ENCODE measurements around the gene ADA.
"Not testable (repeated sequence)": the region's sequence is repeated elsewhere in the genome, so short reads cannot be mapped to it uniquely, and the experiment has no call there.

Gene ADA

DNA sequence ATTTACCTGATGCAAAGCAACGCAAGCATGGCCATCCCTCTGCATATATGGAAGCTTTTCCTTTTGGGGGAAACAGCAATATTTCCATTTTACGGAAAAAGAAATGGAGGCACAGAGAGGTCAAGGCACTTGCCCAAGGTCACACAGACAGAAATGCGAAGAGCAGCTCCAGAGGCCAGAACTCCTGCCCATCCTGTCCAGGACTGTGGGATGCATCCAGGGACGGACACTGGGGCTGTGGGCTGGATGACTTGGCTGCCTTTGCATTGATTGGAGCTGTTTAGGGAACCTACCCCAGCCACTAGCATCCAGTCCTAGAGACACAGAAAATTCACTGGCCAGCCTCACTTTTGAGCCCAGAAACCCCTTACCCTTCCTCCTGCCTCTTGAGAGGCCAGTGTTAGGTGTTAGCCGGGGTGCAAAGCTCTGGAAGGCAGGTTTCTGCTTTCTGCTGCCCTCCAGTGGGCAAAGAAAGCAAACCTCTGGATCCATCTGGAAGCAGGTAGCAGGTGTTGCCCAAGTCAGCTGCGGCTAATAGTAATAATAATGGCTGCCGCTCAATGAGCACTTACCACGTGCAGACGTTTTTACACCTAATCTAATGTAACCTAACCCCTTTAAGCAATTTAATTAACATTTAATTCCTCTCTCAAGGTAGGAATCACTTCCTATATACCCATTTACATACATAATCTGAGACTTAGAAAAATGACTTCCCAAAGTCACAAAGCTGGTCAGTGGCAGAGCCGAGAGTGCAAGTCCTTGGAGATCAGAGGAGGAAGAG, 32.0 kb upstream of the ADA start:
- Histone ChIP-seq H3K36me3 (replicated peaks) (no peaks in the 10 kb centered on the region), H3K4me3 (ENCODE audit: low read depth, low read length) (no peak overlapping the region), H3K27ac (no peak overlapping the region), H3K27me3 (replicated peaks) (peaks cover 8% of the 10 kb centered on the region)
- DNase-seq: no peak
- in situ Hi-C loops (cut with HindIII; ENCODE audit: low pct_ligation_motif_present, low sequenced_read_pairs): loop anchor here (5.0 kb wide), 1 partner anchor 49 kb away; no protein-coding TSS in a partner anchor
- TF ChIP-seq, protein P1, sequence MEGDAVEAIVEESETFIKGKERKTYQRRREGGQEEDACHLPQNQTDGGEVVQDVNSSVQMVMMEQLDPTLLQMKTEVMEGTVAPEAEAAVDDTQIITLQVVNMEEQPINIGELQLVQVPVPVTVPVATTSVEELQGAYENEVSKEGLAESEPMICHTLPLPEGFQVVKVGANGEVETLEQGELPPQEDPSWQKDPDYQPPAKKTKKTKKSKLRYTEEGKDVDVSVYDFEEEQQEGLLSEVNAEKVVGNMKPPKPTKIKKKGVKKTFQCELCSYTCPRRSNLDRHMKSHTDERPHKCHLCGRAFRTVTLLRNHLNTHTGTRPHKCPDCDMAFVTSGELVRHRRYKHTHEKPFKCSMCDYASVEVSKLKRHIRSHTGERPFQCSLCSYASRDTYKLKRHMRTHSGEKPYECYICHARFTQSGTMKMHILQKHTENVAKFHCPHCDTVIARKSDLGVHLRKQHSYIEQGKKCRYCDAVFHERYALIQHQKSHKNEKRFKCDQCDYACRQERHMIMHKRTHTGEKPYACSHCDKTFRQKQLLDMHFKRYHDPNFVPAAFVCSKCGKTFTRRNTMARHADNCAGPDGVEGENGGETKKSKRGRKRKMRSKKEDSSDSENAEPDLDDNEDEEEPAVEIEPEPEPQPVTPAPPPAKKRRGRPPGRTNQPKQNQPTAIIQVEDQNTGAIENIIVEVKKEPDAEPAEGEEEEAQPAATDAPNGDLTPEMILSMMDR (IDR thresholded peaks at IDR 0.05; ENCODE audit: low read depth, low read length, missing control alignments): peak; percentile 68

DNA sequence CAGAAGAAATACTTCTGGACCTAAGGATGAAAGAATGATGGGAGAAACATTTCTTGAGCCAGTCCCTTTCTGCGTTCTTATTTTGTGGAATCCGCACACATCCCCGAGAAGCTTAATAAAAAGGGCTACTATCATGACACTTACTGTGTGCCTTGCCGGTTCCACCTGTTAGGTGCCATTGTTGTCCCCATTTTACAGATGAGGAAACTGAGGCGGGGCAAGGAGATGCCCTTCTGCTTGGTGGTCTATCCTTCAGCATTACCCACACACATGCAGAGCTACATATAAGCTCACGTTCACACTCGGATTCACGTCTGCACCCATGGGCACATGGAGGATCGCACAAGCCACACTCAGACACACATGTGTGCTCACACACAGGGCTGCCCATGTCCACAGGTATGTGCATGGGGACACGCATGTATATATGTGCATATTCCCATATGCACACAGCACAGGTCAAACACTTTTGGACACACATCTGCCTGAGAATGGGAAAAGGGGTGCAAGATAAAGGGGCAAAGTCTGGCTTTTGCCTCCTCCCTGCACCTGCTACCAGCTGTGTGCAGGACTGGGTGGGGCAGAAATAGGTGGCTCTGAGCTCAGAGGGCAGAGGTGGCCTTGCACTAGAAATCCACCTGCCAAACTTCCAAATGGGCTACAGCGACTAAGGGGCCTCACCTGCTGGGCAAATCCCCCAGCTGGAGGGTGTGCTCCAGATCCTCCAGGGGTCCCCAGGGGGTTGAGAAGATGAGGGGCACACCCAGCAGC, 30.5 kb upstream of the ADA start:
- peaks cover 3% of the 10 kb centered on the region for H3K27me3 ChIP-seq (replicated peaks)
- TF ChIP-seq, protein P1 (IDR thresholded peaks at IDR 0.05; ENCODE audit: low read depth, low read length, missing control alignments): no peak
- H3K36me3 ChIP-seq (replicated peaks): no peaks in the 10 kb centered on the region
- in situ Hi-C loops (cut with HindIII; ENCODE audit: low pct_ligation_motif_present, low sequenced_read_pairs): loop anchor here (5.0 kb wide), 1 partner anchor 50 kb away; no protein-coding TSS in a partner anchor
- no peak for DNase-seq
- no peak overlapping the region for H3K27ac ChIP-seq
- no peak overlapping the region for H3K4me3 ChIP-seq (ENCODE audit: low read depth, low read length)

DNA sequence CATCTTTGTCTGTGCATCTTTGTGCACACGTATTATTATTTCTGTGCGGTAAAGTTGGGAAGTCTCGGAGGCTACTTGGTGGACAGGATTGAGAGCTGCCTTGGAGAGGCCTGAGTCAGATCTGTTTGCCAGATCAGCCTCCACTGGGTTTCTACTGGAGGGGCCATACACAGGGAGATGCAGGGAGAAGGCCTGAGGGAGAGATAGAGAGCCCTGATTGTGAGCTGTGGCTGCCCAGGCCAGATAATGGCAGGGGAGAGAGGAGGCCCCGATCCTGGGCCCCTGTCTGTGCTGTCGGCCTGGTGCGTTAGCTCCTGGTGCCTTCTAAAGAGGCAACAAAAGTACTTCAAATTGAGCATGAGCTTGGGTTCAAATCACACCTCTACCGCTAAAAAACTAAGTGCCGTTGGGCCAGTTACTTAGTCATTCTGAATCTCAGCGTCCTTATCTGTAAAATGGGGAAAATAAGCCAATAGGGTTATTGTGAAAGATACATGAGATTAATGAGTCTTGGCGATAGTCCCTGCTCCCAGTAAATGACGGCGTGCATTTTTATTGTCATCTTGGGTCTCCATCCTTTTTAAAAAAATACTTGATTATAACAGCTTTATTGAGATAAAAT, 27.6 kb upstream of the ADA start:
- TF ChIP-seq, protein P1 (IDR thresholded peaks at IDR 0.05; ENCODE audit: low read depth, low read length, missing control alignments): no peak
- no peaks in the 10 kb centered on the region for H3K36me3 ChIP-seq (replicated peaks)
- no peak overlapping the region for H3K4me3 ChIP-seq (ENCODE audit: low read depth, low read length)
- H3K27me3 ChIP-seq (replicated peaks): peaks cover 3% of the 10 kb centered on the region
- no peak for DNase-seq
- in situ Hi-C loops (cut with HindIII; ENCODE audit: low pct_ligation_motif_present, low sequenced_read_pairs): no loop called here
- no peak overlapping the region for H3K27ac ChIP-seq

DNA sequence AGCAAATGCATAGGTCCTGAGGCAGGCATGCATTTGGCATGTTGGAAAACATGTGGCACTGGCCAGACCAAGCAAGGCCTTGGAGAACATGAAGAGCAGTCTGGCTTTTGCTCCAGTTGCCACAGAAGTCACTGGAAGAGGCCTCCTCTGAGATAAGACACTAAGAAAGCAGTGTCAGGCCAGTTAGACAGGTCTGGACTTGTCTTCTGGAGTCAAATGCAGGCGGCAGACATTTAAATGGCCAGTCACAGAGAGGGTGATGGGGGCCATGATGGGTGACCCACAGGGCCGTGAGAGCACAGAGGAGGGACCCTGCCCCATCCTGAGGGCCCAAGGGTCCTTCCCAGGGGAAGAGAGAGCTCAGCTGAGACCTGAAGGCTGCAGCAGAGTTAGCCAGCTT, 26.7 kb upstream of the ADA start:
- Histone ChIP-seq H3K36me3 (replicated peaks) (no peaks in the 10 kb centered on the region), H3K27ac (no peak overlapping the region), H3K4me3 (ENCODE audit: low read depth, low read length) (no peak overlapping the region), H3K27me3 (replicated peaks) (peaks cover 1% of the 10 kb centered on the region)
- TF ChIP-seq, protein P1 (IDR thresholded peaks at IDR 0.05; ENCODE audit: low read depth, low read length, missing control alignments): no peak
- in situ Hi-C loops (cut with HindIII; ENCODE audit: low pct_ligation_motif_present, low sequenced_read_pairs): no loop called here
- no peak for DNase-seq

DNA sequence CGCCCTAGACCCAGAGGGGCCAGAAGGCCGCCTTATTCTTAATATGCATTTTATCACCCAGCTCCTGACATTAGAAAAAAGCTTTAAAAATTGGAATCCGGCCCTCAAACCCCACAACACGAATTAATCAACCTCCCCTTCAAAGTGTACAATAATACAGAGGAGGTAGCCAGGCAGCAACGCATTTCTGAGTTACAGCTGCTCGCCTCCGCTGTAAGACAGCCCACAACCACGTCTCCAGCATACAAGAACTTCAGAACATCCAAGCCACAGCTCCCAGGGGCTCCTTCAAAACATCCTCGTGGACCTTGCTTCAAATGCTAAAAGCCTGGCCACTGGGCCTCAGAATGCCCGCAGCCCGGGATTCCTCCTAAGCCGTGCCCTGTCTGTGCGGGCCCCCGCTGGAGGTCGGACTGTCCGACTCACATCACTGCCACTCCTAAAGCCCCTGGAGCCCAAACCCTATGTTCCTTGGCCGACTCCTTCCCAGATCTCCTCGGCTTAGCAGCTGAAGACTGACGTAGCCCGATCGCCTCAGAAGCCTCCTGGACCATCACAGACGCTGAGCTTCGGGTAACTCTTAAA, 20.9 kb upstream of the ADA start:
- H3K36me3 ChIP-seq (replicated peaks); H3K27ac ChIP-seq; H3K4me3 ChIP-seq (ENCODE audit: low read depth, low read length); DNase-seq; H3K27me3 ChIP-seq (replicated peaks); in situ Hi-C loops (cut with HindIII; ENCODE audit: low pct_ligation_motif_present, low sequenced_read_pairs): not testable (repeated sequence)

DNA sequence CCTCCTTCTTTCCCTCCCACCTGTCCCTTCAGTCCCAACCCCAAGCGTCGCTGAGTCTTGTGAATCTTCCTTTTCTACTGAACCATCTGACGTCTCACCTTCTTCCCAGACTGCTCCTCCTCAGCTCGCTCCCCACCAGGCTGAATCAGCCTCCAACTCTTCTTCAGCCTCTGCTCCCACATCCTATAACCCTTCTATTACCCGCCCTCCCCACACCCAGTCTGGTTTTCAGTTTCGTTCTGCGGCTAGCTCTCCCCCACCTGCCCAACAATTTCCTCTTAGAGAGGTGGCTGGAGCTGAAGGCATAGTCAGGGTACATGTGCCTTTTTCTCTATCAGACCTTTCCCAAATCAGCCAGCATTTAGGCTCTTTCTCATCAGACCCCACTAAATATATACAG, 20.0 kb upstream of the ADA start:
- H3K27ac ChIP-seq; H3K4me3 ChIP-seq (ENCODE audit: low read depth, low read length); DNase-seq; H3K36me3 ChIP-seq (replicated peaks); in situ Hi-C loops (cut with HindIII; ENCODE audit: low pct_ligation_motif_present, low sequenced_read_pairs); H3K27me3 ChIP-seq (replicated peaks): not testable (repeated sequence)

DNA sequence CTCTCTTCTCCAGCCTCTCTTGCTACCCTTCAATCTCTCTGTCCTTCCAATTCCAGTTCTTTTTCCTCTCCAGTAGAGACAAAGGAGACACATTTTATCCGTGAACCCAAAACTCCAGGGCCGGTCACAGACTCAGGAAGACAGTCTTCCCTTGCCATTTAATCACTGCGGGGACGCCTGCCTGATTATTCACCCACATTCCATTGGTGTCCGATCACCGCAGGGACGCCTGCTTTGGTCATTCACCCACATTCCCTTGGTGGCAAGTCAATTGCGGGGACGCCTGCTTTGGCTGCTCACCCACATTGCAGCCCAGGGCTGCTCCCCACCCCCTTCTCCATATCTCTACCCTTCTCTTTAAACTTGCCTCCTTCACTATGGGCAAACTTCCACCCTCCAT, 19.4 kb upstream of the ADA start:
- H3K4me3 ChIP-seq (ENCODE audit: low read depth, low read length); H3K27ac ChIP-seq; H3K27me3 ChIP-seq (replicated peaks); in situ Hi-C loops (cut with HindIII; ENCODE audit: low pct_ligation_motif_present, low sequenced_read_pairs); H3K36me3 ChIP-seq (replicated peaks): not testable (repeated sequence)
- DNase-seq: peak; percentile 57

Data from brain microvascular endothelial cell (primary cell).